ENCODE measurements around the gene ITGA11.

ITGA11 gene

DNA sequence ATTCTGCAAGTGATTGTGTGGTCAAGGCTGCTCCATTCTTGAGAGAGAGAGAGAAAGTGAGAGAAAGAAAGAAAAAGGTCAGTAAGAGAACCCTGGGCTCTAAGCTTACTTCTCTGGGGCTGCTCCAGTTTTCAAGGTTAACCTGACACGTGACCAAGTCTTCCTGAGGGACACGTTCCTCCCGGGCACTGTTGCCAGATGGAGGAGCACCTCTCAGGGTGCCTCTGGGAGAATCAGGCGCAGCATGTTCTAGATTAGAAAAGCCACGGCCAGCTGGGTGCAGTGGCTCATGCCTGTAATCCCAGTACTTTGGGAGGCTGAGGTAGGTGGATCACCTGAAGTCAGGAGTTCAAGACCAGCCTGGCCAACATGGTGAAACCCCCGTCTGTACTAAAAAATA is 60.8 kb downstream of the ITGA11 start:
- Histone ChIP-seq H3K4me1 (ENCODE audit: control insufficient read depth, insufficient read depth, low read length) (no peaks in the 10 kb centered on the region), H3K4me3 (ENCODE audit: low read length) (no peak overlapping the region), H3K9me3 (ENCODE audit: control insufficient read depth, low read length) (no peaks in the 10 kb centered on the region), H3K27me3 (ENCODE audit: control insufficient read depth, insufficient read depth, low read length) (no peaks in the 10 kb centered on the region), H3K9ac (ENCODE audit: low read length) (no peak overlapping the region), H3K36me3 (ENCODE audit: control insufficient read depth, insufficient read depth, low read length) (no peaks in the 10 kb centered on the region)

GRCh38 chr15:68370768-68371151 is 61.2 kb downstream of the ITGA11 start:
- H3K4me1 ChIP-seq (ENCODE audit: control insufficient read depth, insufficient read depth, low read length): no peaks in the 10 kb centered on the region
- no peaks in the 10 kb centered on the region for H3K36me3 ChIP-seq (ENCODE audit: control insufficient read depth, insufficient read depth, low read length)
- H3K9ac ChIP-seq (ENCODE audit: low read length): no peak overlapping the region
- H3K4me3 ChIP-seq (ENCODE audit: low read length): no peak overlapping the region
- H3K27me3 ChIP-seq (ENCODE audit: control insufficient read depth, insufficient read depth, low read length): no peaks in the 10 kb centered on the region
- H3K9me3 ChIP-seq (ENCODE audit: control insufficient read depth, low read length): no peaks in the 10 kb centered on the region

DNA sequence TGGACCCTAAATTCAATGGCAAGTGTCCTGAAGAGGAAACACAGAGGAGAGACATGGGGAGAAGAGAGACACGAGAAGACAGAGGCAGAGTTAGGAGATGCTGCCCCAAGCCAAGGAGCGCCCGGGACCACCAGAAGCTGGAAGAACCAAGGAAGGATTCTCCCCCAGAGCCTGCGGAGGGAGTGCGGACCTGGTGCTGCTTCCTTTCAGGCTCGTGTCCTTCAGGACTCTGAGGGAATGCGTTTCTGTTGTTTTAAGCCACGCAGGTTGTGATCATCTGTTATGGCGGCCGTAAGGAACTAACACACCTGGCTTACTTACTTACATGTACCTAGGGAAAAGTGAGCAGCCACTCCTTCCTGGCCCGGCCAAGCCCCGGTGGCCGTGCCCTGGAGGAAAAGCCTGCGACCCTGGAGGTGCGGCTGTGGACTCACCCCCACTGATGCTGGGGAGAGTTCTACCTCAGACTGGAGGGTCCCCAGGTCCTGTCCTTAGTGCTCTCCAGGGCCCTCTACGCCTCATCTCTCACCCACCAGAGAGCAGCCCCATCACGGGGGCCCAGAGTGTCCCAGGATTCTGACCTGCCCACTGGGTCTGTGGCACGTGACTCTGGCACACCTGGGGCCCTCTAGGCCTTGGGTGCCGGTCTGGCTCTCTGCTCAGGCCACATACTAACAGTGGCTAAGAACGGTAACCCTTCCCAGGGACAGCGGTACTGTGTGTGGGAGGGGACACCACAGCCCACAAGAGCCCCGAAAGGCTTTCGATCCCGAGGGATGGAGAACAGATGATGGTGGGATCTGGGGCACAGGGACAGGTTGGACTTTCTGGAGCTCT is 61.8 kb downstream of the ITGA11 start:
- H3K9ac ChIP-seq (ENCODE audit: low read length): no peak overlapping the region
- no peaks in the 10 kb centered on the region for H3K27me3 ChIP-seq (ENCODE audit: control insufficient read depth, insufficient read depth, low read length)
- H3K36me3 ChIP-seq (ENCODE audit: control insufficient read depth, insufficient read depth, low read length): no peaks in the 10 kb centered on the region
- H3K4me1 ChIP-seq (ENCODE audit: control insufficient read depth, insufficient read depth, low read length): no peaks in the 10 kb centered on the region
- H3K4me3 ChIP-seq (ENCODE audit: low read length): no peak overlapping the region
- H3K9me3 ChIP-seq (ENCODE audit: control insufficient read depth, low read length): no peaks in the 10 kb centered on the region

- H3K27me3 ChIP-seq (ENCODE audit: control insufficient read depth, insufficient read depth, low read length): no peaks in the 10 kb centered on the region
- no peak overlapping the region for H3K9ac ChIP-seq (ENCODE audit: low read length)
- no peaks in the 10 kb centered on the region for H3K36me3 ChIP-seq (ENCODE audit: control insufficient read depth, insufficient read depth, low read length)
- H3K4me3 ChIP-seq (ENCODE audit: low read length): no peak overlapping the region
- no peaks in the 10 kb centered on the region for H3K4me1 ChIP-seq (ENCODE audit: control insufficient read depth, insufficient read depth, low read length)
- H3K9me3 ChIP-seq (ENCODE audit: control insufficient read depth, low read length): no peaks in the 10 kb centered on the region
These were observed 63.1 kb downstream of the ITGA11 start for GRCh38 chr15:68368731-68369435.

DNA sequence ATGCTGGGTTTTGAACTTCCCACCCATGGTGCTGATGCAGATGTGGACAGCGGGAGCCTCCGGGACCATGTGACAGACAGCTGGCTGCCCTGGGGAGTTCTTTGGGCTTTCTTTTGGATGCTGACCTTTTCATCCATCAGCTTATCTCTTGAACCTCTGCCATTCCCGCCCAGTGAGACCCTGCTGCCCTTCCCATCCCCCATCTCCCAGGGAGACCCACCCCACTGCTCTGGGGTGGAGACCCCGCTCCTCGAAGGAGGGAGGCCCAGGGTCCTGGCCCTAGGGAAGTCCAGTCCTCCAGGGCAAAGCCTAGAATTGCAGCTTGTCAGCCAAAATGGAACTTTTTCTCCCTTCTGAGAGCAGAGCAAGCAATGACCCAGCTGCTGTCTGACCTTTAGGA is 64.0 kb downstream of the ITGA11 start:
- Histone ChIP-seq H3K27me3 (ENCODE audit: control insufficient read depth, insufficient read depth, low read length) (no peaks in the 10 kb centered on the region), H3K36me3 (ENCODE audit: control insufficient read depth, insufficient read depth, low read length) (no peaks in the 10 kb centered on the region), H3K4me3 (ENCODE audit: low read length) (no peak overlapping the region), H3K4me1 (ENCODE audit: control insufficient read depth, insufficient read depth, low read length) (no peaks in the 10 kb centered on the region), H3K9me3 (ENCODE audit: control insufficient read depth, low read length) (no peaks in the 10 kb centered on the region), H3K9ac (ENCODE audit: low read length) (no peak overlapping the region)

DNA sequence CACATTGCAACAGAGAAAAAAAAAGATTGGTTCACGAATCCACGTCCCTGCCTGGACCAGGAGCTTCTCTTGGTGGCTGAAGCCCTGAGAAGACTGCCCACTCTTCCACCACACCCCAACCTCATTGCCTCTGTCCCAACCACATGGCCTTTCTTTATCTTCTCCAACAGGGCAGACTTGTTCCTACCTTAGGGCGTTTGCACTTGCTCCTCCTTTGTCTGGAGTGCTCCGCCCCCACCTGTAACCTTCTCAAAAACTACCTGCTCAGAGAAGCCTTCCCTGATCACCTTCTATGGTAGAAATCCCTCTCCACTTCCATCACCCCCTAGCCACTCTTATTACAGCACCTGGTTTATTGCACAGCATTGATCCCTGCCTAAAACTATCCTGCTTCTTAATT is 64.7 kb downstream of the ITGA11 start:
- Histone ChIP-seq H3K4me3 (ENCODE audit: low read length) (no peak overlapping the region), H3K4me1 (ENCODE audit: control insufficient read depth, insufficient read depth, low read length) (no peaks in the 10 kb centered on the region)

GRCh38 chr15:68366314-68366713 is 65.6 kb downstream of the ITGA11 start:
- Histone ChIP-seq H3K4me1 (ENCODE audit: control insufficient read depth, insufficient read depth, low read length) (no peaks in the 10 kb centered on the region), H3K27me3 (ENCODE audit: control insufficient read depth, insufficient read depth, low read length) (no peaks in the 10 kb centered on the region), H3K4me3 (ENCODE audit: low read length) (no peak overlapping the region), H3K9ac (ENCODE audit: low read length) (no peak overlapping the region), H3K9me3 (ENCODE audit: control insufficient read depth, low read length) (no peaks in the 10 kb centered on the region), H3K36me3 (ENCODE audit: control insufficient read depth, insufficient read depth, low read length) (no peaks in the 10 kb centered on the region)

More for the DNA sequence above, 64.7 kb downstream of the ITGA11 start:
- Histone ChIP-seq H3K27me3 (ENCODE audit: control insufficient read depth, insufficient read depth, low read length) (no peaks in the 10 kb centered on the region), H3K9me3 (ENCODE audit: control insufficient read depth, low read length) (no peaks in the 10 kb centered on the region), H3K9ac (ENCODE audit: low read length) (no peak overlapping the region), H3K36me3 (ENCODE audit: control insufficient read depth, insufficient read depth, low read length) (no peaks in the 10 kb centered on the region)

DNA sequence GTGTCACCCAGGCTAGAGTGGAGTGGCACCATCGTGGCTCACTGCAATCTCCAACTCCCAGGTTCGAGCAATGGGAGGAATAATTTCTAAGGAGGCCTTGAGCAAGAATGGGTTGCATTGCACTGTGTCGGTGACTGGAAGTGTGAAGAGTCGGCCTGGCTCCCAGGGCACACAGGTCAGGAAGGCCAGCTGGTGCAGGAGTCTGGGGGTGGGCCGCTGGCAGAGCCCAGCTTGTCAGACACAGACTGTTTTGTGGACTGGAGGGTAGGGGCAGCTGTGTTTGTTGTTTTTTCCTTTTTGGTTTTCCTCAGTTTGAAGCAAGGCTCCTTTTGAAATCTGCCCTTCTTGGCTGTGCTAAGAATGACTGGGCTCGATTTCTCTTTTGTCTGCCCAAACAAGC is 66.2 kb downstream of the ITGA11 start:
- Histone ChIP-seq H3K4me3 (ENCODE audit: low read length) (no peak overlapping the region), H3K27me3 (ENCODE audit: control insufficient read depth, insufficient read depth, low read length) (no peaks in the 10 kb centered on the region), H3K4me1 (ENCODE audit: control insufficient read depth, insufficient read depth, low read length) (no peaks in the 10 kb centered on the region), H3K36me3 (ENCODE audit: control insufficient read depth, insufficient read depth, low read length) (no peaks in the 10 kb centered on the region), H3K9ac (ENCODE audit: low read length) (no peak overlapping the region), H3K9me3 (ENCODE audit: control insufficient read depth, low read length) (no peaks in the 10 kb centered on the region)

DNA sequence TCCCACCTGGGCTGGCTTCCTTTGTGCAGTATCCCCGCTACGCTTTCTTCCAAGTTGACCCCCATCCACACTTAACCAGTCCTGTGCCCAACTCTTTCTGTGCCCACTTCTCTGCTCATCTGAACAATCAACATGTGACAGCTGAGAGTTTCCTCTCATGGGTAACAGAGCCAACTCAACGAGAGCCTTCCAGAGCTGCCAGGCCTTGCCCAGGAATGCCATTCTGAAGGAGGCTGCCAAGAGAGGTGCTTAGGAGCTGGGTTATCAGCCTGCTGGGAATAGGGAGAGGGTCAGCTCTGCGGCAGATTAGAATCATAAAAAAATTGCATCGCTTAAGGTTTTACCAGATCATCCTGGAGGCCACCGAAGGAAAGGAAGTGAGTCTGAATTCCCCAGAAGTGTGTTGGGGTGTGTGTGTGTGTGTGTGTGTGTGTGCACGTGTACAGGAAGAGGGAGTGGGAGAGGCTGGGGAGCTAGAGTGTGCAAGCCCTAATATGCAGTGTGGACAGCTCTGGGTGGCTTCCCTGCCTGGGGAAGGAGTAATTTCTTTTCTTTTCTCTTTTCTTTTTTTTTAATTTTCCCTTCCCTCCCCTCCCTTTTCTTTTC is 66.7 kb downstream of the ITGA11 start:
- no peak overlapping the region for H3K4me3 ChIP-seq (ENCODE audit: low read length)
- H3K27me3 ChIP-seq (ENCODE audit: control insufficient read depth, insufficient read depth, low read length): no peaks in the 10 kb centered on the region
- no peaks in the 10 kb centered on the region for H3K36me3 ChIP-seq (ENCODE audit: control insufficient read depth, insufficient read depth, low read length)
- H3K9me3 ChIP-seq (ENCODE audit: control insufficient read depth, low read length): no peaks in the 10 kb centered on the region
- no peaks in the 10 kb centered on the region for H3K4me1 ChIP-seq (ENCODE audit: control insufficient read depth, insufficient read depth, low read length)
- H3K9ac ChIP-seq (ENCODE audit: low read length): no peak overlapping the region

DNA sequence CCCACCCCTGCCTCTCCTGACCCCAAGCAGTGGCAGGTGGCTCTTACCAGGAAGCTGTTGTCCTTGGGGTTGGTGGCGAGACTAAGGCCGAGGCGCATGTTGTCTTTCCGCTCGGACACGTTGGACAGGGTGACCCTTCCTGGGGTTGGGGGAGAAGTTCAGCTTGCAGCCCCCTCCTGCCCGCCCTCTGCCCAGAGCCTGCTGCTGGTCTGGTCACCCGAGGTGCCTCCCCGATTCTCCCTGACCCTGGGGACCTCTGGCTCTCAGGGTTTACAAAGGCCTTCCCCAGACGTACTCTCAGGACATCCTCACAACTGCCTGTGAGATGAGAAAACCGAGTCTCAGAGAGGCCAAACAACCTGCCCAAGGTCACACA is 67.3 kb downstream of the ITGA11 start:
- no peak overlapping the region for H3K9ac ChIP-seq (ENCODE audit: low read length)
- H3K27me3 ChIP-seq (ENCODE audit: control insufficient read depth, insufficient read depth, low read length): no peaks in the 10 kb centered on the region
- H3K9me3 ChIP-seq (ENCODE audit: control insufficient read depth, low read length): no peaks in the 10 kb centered on the region
- no peaks in the 10 kb centered on the region for H3K36me3 ChIP-seq (ENCODE audit: control insufficient read depth, insufficient read depth, low read length)
- H3K4me3 ChIP-seq (ENCODE audit: low read length): no peak overlapping the region
- no peaks in the 10 kb centered on the region for H3K4me1 ChIP-seq (ENCODE audit: control insufficient read depth, insufficient read depth, low read length)

- Histone ChIP-seq H3K9ac (ENCODE audit: low read length) (no peak overlapping the region), H3K27me3 (ENCODE audit: control insufficient read depth, insufficient read depth, low read length) (no peaks in the 10 kb centered on the region), H3K36me3 (ENCODE audit: control insufficient read depth, insufficient read depth, low read length) (no peaks in the 10 kb centered on the region), H3K9me3 (ENCODE audit: control insufficient read depth, low read length) (no peaks in the 10 kb centered on the region), H3K4me3 (ENCODE audit: low read length) (no peak overlapping the region), H3K4me1 (ENCODE audit: control insufficient read depth, insufficient read depth, low read length) (no peaks in the 10 kb centered on the region)
These were observed 67.8 kb downstream of the ITGA11 start for GRCh38 chr15:68364028-68364659.

DNA sequence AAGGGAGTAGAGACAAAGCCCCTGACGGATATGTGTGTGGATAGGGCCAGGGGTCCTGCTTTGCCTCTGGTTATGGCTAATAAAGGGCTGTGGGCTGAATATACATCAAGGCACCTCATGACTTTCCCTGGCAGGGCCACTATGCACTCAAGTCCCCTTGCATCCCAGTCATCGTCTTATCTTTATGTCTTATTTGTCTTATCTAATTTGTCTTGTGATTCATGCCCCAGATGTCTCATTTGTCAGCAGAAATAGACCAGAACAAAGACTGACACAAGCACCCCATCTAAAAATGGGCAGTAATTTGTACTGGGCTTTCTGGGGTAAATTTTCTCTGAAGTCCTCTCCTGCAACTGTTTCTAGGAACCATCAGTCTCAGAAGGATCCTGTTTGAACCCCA is 68.6 kb downstream of the ITGA11 start:
- Histone ChIP-seq H3K27me3 (ENCODE audit: control insufficient read depth, insufficient read depth, low read length) (no peaks in the 10 kb centered on the region), H3K9me3 (ENCODE audit: control insufficient read depth, low read length) (no peaks in the 10 kb centered on the region), H3K36me3 (ENCODE audit: control insufficient read depth, insufficient read depth, low read length) (no peaks in the 10 kb centered on the region), H3K9ac (ENCODE audit: low read length) (no peak overlapping the region), H3K4me1 (ENCODE audit: control insufficient read depth, insufficient read depth, low read length) (no peaks in the 10 kb centered on the region), H3K4me3 (ENCODE audit: low read length) (no peak overlapping the region)
